Endodermal cell (in vitro differentiated cells): ENCODE measurements around the gene NPLOC4. TPM values are rescaled to one million over a fixed set of nuclear protein-coding genes. Genes with fewer than 3 reads are reported as not detected.

Experiments
- DNase-seq: peaks from one replicate; pipeline ENCODE4 v3.0.0-alpha.2; 2017
- H3K27ac ChIP-seq: 2 replicates; pipeline ENCODE4 v1.5.1; 2013; ENCODE audit warnings: mild to moderate bottlenecking, low read depth, low read length, moderate library complexity
- H3K27me3 ChIP-seq: 2 replicates; pipeline ENCODE4 v1.6.1; 2013; ENCODE audit warnings: mild to moderate bottlenecking, low read length, moderate library complexity; ENCODE audit not compliant: insufficient read depth, control insufficient read depth, poor library complexity, severe bottlenecking
- H3K36me3 ChIP-seq: 2 replicates; pipeline ENCODE4 v1.7.0; 2013; ENCODE audit warnings: mild to moderate bottlenecking, low read length, moderate library complexity; ENCODE audit not compliant: control insufficient read depth, insufficient read depth
- H3K4me1 ChIP-seq: one replicate; pipeline ENCODE4 v1.7.0; 2013; ENCODE audit warnings: low read length; ENCODE audit not compliant: control insufficient read depth, insufficient read depth
- H3K4me3 ChIP-seq: 2 replicates; pipeline ENCODE4 v1.5.1; 2013; ENCODE audit warnings: mild to moderate bottlenecking, low read length, moderate library complexity
- H3K9ac ChIP-seq: 2 replicates; pipeline ENCODE4 v1.6.1; 2013; ENCODE audit warnings: mild to moderate bottlenecking, low read length, moderate library complexity; ENCODE audit not compliant: poor library complexity, severe bottlenecking; ENCODE audit errors: extremely low read depth
- H3K9me3 ChIP-seq: 2 replicates; pipeline ENCODE4 v1.6.1; 2013; ENCODE audit warnings: mild to moderate bottlenecking, low read length, moderate library complexity; ENCODE audit not compliant: control insufficient read depth
- H3K27ac Mint-ChIP-seq: 2 replicates; pipeline ENCODE4 v1.8.0; 2020; ENCODE audit warnings: mixed read lengths
- H3K27me3 Mint-ChIP-seq: 2 replicates; pipeline ENCODE4 v1.8.0; 2021; ENCODE audit warnings: mild to moderate bottlenecking, mixed read lengths; ENCODE audit not compliant: insufficient read depth
- H3K36me3 Mint-ChIP-seq: 2 replicates; pipeline ENCODE4 v1.8.0; 2020; ENCODE audit warnings: low read depth, mixed read lengths
- H3K4me1 Mint-ChIP-seq: 2 replicates; pipeline ENCODE4 v1.8.0; 2020; ENCODE audit warnings: mixed read lengths
- H3K4me3 Mint-ChIP-seq: 2 replicates; pipeline ENCODE4 v1.8.0; 2020; ENCODE audit warnings: mild to moderate bottlenecking, moderate library complexity, mixed read lengths
- H3K9me3 Mint-ChIP-seq: 2 replicates; pipeline ENCODE4 v1.8.0; 2020; ENCODE audit warnings: mild to moderate bottlenecking, mixed read lengths
- WGBS, 2 experiments: methylation state at CpG; one replicate each; pipeline versions ENCODE4 v1.1.5 to v1.1.7; 2013; ENCODE audit warnings: missing lambda C conversion rate in 2 of 2, mixed read lengths in 1 of 2; ENCODE audit not compliant: insufficient coverage in 1 of 2, insufficient read length in 1 of 2; 5-methylcytosine and 5-hydroxymethylcytosine counted together
- total RNA-seq, 2 donors: library from RNA; stranded (reverse); fragmentation: NEBNext Ultra II Directional in 1 of 2; extraction: Animal tissue kit (Norgen Biotek cat#: 25700) in 1 of 2; gene quantifications; 2 replicates in 1 of 2; 3 replicates in 1 of 2; pipeline ENCODE4 v1.2.1, GENCODE V29; 2021
- TF ChIP-seq, protein P1 (sequence below): fragments of 200-600 bp; sonication (generic); conservative IDR thresholded peaks from 2 replicates; pipeline ENCODE4 v1.5.0; 2021; ENCODE audit warnings: antibody characterized with exemption, mild to moderate bottlenecking

Gene NPLOC4
- total RNA-seq, 2 donors from 2014 or later = 113 to 118 TPM

DNA sequence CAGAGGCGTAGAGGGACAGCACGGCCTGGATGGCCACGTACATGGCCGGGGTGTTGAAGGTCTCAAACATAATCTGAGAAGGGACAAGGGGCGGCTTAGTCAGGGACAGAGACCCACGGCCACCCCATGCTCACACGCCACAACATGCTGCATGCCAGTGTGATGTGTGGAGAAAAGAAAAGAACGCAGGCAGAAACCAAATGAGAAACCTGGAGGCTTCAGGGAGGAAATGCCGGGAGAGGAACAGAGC lies 125.4 kb downstream of the NPLOC4 start:
- Histone ChIP-seq H3K36me3 (peaks cover 42% of the 10 kb centered on the region), H3K9me3 (no peaks in the 10 kb centered on the region), H3K4me1 (peaks cover 4% of the 10 kb centered on the region), H3K27me3 (no peaks in the 10 kb centered on the region), H3K4me3 (peak overlapping the region; percentile 95), H3K9ac (peak overlapping the region; percentile 99), H3K27ac (no peak overlapping the region)
- Mint-ChIP-seq H3K4me3 (peak overlapping the region; percentile 98), H3K27me3 (no peaks in the 10 kb centered on the region), H3K9me3 (peaks cover 6% of the 10 kb centered on the region), H3K36me3 (peaks cover 42% of the 10 kb centered on the region), H3K27ac (peak overlapping the region; percentile 97), H3K4me1 (peaks cover 21% of the 10 kb centered on the region)
- WGBS, 2 experiments = 1% methylated on average over 8 to 9 of the region's 9 CpGs
- peak; percentile 64 for DNase-seq
- TF ChIP-seq, protein P1, sequence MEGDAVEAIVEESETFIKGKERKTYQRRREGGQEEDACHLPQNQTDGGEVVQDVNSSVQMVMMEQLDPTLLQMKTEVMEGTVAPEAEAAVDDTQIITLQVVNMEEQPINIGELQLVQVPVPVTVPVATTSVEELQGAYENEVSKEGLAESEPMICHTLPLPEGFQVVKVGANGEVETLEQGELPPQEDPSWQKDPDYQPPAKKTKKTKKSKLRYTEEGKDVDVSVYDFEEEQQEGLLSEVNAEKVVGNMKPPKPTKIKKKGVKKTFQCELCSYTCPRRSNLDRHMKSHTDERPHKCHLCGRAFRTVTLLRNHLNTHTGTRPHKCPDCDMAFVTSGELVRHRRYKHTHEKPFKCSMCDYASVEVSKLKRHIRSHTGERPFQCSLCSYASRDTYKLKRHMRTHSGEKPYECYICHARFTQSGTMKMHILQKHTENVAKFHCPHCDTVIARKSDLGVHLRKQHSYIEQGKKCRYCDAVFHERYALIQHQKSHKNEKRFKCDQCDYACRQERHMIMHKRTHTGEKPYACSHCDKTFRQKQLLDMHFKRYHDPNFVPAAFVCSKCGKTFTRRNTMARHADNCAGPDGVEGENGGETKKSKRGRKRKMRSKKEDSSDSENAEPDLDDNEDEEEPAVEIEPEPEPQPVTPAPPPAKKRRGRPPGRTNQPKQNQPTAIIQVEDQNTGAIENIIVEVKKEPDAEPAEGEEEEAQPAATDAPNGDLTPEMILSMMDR = no peak

DNA sequence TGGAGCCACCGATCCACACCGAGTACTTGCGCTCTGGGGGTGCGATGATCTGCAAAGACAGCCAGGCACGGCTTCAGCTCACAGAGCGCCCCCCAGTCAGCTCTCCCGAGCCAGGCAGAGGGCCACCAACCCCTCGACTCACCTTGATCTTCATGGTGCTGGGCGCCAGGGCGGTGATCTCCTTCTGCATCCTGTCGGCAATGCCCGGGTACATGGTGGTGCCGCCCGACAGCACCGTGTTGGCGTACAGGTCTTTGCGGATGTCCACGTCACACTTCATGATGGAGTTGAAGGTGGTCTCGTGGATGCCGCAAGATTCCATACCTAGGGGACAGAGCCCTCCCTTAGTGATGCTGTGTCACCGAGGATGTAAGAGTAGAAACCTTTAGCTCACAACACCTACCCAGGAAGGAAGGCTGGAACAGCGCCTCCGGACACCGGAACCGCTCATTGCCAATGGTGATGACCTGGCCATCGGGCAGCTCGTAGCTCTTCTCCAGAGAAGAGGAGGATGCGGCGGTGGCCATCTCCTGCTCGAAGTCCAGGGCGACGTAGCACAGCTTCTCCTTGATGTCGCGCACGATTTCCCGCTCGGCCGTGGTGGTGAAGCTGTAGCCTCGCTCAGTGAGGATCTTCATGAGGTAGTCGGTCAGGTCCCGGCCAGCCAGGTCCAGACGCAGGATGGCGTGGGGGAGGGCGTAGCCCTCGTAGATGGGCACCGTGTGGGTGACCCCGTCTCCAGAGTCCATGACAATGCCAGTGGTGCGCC lies 125.9 kb downstream of the NPLOC4 start:
- H3K4me1 ChIP-seq = no peaks in the 10 kb centered on the region
- H3K4me3 ChIP-seq = peak overlapping the region; percentile 95
- no peaks in the 10 kb centered on the region for H3K27me3 ChIP-seq
- peak overlapping the region; percentile 98 for H3K4me3 Mint-ChIP-seq
- peaks cover 16% of the 10 kb centered on the region for H3K4me1 Mint-ChIP-seq
- H3K9me3 ChIP-seq = no peaks in the 10 kb centered on the region
- 4 to 5% methylated on average over 40 to 48 of the region's 48 CpGs for WGBS, 2 experiments
- DNase-seq = peak; percentile 63
- TF ChIP-seq, protein P1 = no peak
- H3K9me3 Mint-ChIP-seq = peaks cover 6% of the 10 kb centered on the region
- H3K27ac Mint-ChIP-seq = peak overlapping the region; percentile 97
- no peaks in the 10 kb centered on the region for H3K27me3 Mint-ChIP-seq
- H3K27ac ChIP-seq = no peak overlapping the region
- peaks cover 38% of the 10 kb centered on the region for H3K36me3 ChIP-seq
- peak overlapping the region; percentile 99 for H3K9ac ChIP-seq
- peaks cover 40% of the 10 kb centered on the region for H3K36me3 Mint-ChIP-seq

DNA sequence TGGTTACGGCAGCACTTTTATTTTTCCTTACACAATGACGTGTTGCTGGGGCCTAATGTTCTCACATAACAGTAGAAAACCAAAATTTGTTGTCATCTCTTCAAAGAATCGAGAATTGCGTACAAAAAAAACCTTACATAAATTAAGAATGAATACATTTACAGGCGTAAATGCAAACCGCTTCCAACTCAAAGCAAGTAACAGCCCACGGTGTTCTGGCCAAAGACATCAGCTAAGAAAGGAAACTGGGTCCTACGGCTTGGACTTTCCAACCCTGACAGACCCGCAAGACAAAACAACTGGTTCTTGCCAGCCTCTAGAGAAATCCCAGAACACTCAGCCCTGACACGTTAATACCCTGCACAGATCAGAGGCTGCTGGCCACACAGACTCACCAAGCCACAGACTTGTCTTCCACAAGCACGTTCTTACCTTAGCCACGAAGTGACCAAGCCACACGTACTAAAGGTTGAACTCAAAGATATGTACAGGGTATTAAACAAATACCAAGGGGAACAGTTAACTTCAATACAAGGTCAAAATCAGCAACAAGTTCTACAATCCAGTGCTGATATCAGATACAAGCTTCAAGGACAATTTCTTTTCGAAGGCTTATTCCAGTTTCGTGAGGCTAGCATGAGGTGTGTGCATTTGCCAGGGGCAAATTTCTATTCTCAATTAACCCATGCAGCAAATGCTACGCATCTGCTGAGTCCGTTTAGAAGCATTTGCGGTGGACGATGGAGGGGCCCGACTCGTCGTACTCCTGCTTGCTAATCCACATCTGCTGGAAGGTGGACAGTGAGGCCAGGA lies 126.7 kb downstream of the NPLOC4 start:
- peaks cover 13% of the 10 kb centered on the region for H3K4me1 Mint-ChIP-seq
- Histone ChIP-seq H3K9me3 (no peaks in the 10 kb centered on the region), H3K9ac (peak overlapping the region; percentile 99), H3K36me3 (peaks cover 38% of the 10 kb centered on the region), H3K27ac (no peak overlapping the region), H3K4me3 (peak overlapping the region; percentile 95), H3K4me1 (no peaks in the 10 kb centered on the region), H3K27me3 (no peaks in the 10 kb centered on the region)
- H3K36me3 Mint-ChIP-seq = peaks cover 40% of the 10 kb centered on the region
- H3K27ac Mint-ChIP-seq = peak overlapping the region; percentile 97
- TF ChIP-seq, protein P1 = no peak
- H3K27me3 Mint-ChIP-seq = no peaks in the 10 kb centered on the region
- H3K9me3 Mint-ChIP-seq = peaks cover 6% of the 10 kb centered on the region
- peak overlapping the region; percentile 98 for H3K4me3 Mint-ChIP-seq
- DNase-seq = peak; percentile 55
- WGBS, 2 experiments = 21 to 40% methylated on average over 13 to 22 of the region's 22 CpGs
